Measurements from ENCODE around the gene CDC42BPA.

GRCh38 chr1:227073786-227074185 is 244.5 kb downstream of the CDC42BPA start:
- TF ChIP-seq HMGXB4 (CRISPR knock-in tag; IDR thresholded peaks at IDR 0.05): no peak
- no peak for TF ChIP-seq CTCF (IDR thresholded peaks at IDR 0.05)
- TF ChIP-seq TCF7 (CRISPR knock-in tag; IDR thresholded peaks at IDR 0.05; ENCODE audit: low read depth): no peak
- no peak for TF ChIP-seq GRHL2 (CRISPR knock-in tag; IDR thresholded peaks at IDR 0.05; ENCODE audit: insufficient replicate concordance, severe bottlenecking)
- no peak for TF ChIP-seq STAT6 (CRISPR knock-in tag; conservative IDR thresholded peaks at IDR 0.05; ENCODE audit: low read depth)
- TF ChIP-seq KAT7 (CRISPR knock-in tag; IDR thresholded peaks at IDR 0.05; ENCODE audit: borderline replicate concordance): no peak
